ENCODE results near the gene IL4. TPM values are rescaled to one million over a fixed set of nuclear protein-coding genes. Genes with fewer than 3 reads are reported as not detected.

The IL4 gene
- total and polyA plus RNA-seq, 2 experiments from 2014 or later = not detected

Other genes with a start within 250 kb of the IL4 start
- 6.4 and 6.9 TPM in 2 replicates for gene IRF1, start 183.2 kb upstream of the IL4 start, total RNA-seq (2014; rRNA removed; shearing (Covaris generic))
- gene IRF1, start 183.2 kb upstream of the IL4 start, polyA plus RNA-seq (2016; fragmentation: Nextera tagmentation; extraction: Ambion mirVana) = 8.6 and 9.1 TPM in 2 replicates
- gene IL5, start 130.5 kb upstream of the IL4 start, total RNA-seq (2014; rRNA removed; shearing (Covaris generic)) = not detected in 2 replicates
- gene IL5, start 130.5 kb upstream of the IL4 start, polyA plus RNA-seq (2016; fragmentation: Nextera tagmentation; extraction: Ambion mirVana) = not detected in 2 replicates
- gene RAD50, start 117.0 kb upstream of the IL4 start, total RNA-seq (2014; rRNA removed; shearing (Covaris generic)) = 27.0 and 40.6 TPM in 2 replicates
- gene RAD50, start 117.0 kb upstream of the IL4 start, polyA plus RNA-seq (2016; fragmentation: Nextera tagmentation; extraction: Ambion mirVana) = 35.5 and 52.2 TPM in 2 replicates
- not detected in 2 replicates for gene IL13, start 15.8 kb upstream of the IL4 start, total RNA-seq (2014; rRNA removed; shearing (Covaris generic))
- gene IL13, start 15.8 kb upstream of the IL4 start, polyA plus RNA-seq (2016; fragmentation: Nextera tagmentation; extraction: Ambion mirVana) = not detected in 2 replicates
- gene KIF3A, start 63.6 kb downstream of the IL4 start, total RNA-seq (2014; rRNA removed; shearing (Covaris generic)) = 10.5 and 11.2 TPM in 2 replicates
- gene KIF3A, start 63.6 kb downstream of the IL4 start, polyA plus RNA-seq (2016; fragmentation: Nextera tagmentation; extraction: Ambion mirVana) = 15.4 and 19.7 TPM in 2 replicates
- 0.74 and 2.5 TPM in 2 replicates for gene CCNI2, start 73.4 kb downstream of the IL4 start, total RNA-seq (2014; rRNA removed; shearing (Covaris generic))
- 0.55 and 1.1 TPM in 2 replicates for gene CCNI2, start 73.4 kb downstream of the IL4 start, polyA plus RNA-seq (2016; fragmentation: Nextera tagmentation; extraction: Ambion mirVana)
- 37.2 and 45.0 TPM in 2 replicates for gene SEPTIN8, start 103.2 kb downstream of the IL4 start, total RNA-seq (2014; rRNA removed; shearing (Covaris generic))
- gene SEPTIN8, start 103.2 kb downstream of the IL4 start, polyA plus RNA-seq (2016; fragmentation: Nextera tagmentation; extraction: Ambion mirVana) = 8.7 and 8.8 TPM in 2 replicates
- 0.52 and 0.93 TPM in 2 replicates for gene SOWAHA, start 139.3 kb downstream of the IL4 start, total RNA-seq (2014; rRNA removed; shearing (Covaris generic))
- gene SOWAHA, start 139.3 kb downstream of the IL4 start, polyA plus RNA-seq (2016; fragmentation: Nextera tagmentation; extraction: Ambion mirVana) = 0.18 TPM in 1 of 2 replicates, not detected in the other
- gene SHROOM1, start 156.7 kb downstream of the IL4 start, total RNA-seq (2014; rRNA removed; shearing (Covaris generic)) = 4.3 and 5.4 TPM in 2 replicates
- 2.5 and 2.6 TPM in 2 replicates for gene SHROOM1, start 156.7 kb downstream of the IL4 start, polyA plus RNA-seq (2016; fragmentation: Nextera tagmentation; extraction: Ambion mirVana)
- 0.14 and 0.66 TPM in 2 replicates for gene GDF9, start 192.5 kb downstream of the IL4 start, total RNA-seq (2014; rRNA removed; shearing (Covaris generic))
- gene GDF9, start 192.5 kb downstream of the IL4 start, polyA plus RNA-seq (2016; fragmentation: Nextera tagmentation; extraction: Ambion mirVana) = 0.11 and 0.37 TPM in 2 replicates
- 104 and 115 TPM in 2 replicates for gene UQCRQ, start 192.7 kb downstream of the IL4 start, total RNA-seq (2014; rRNA removed; shearing (Covaris generic))
- gene UQCRQ, start 192.7 kb downstream of the IL4 start, polyA plus RNA-seq (2016; fragmentation: Nextera tagmentation; extraction: Ambion mirVana) = 1,308 and 1,495 TPM in 2 replicates
- 0.54 and 1.8 TPM in 2 replicates for gene LEAP2, start 199.7 kb downstream of the IL4 start, total RNA-seq (2014; rRNA removed; shearing (Covaris generic))
- 1.5 and 1.6 TPM in 2 replicates for gene LEAP2, start 199.7 kb downstream of the IL4 start, polyA plus RNA-seq (2016; fragmentation: Nextera tagmentation; extraction: Ambion mirVana)